HEK293T (cell line): ENCODE data around the gene ARMH4.

ENCODE experiments used
- CTCF ChIA-PET: fragments of 350-600 bp; formaldehyde crosslinking; extraction: SDS; loops from one replicate; lab custom pipeline; 2021; ENCODE audit warnings: antibody characterized with exemption, inconsistent platforms; lab: Yijun Ruan, JAX
- POLR2A ChIA-PET: fragments of 350-600 bp; formaldehyde crosslinking; extraction: SDS; loops from one replicate; lab custom pipeline; 2020; ENCODE audit warnings: antibody characterized with exemption, inconsistent platforms; lab: Yijun Ruan, JAX
- DNase-seq: peaks from one replicate; pipeline ENCODE4 v3.0.0; 2012; ENCODE audit warnings: mixed read lengths; ENCODE audit errors: extremely low spot score
- ARNT ChIP-seq: fragments of 450-650 bp; IDR thresholded peaks from 2 replicates; pipeline ENCODE4 v1.6.1; 2017; ENCODE audit warnings: mild to moderate bottlenecking
- BHLHE40 ChIP-seq: fragments of 450-650 bp; IDR thresholded peaks from 2 replicates; pipeline ENCODE4 v1.6.1; 2016; ENCODE audit warnings: mild to moderate bottlenecking, moderate library complexity, borderline replicate concordance
- CTBP1 ChIP-seq: fragments of 450-650 bp; IDR thresholded peaks from 2 replicates; pipeline ENCODE4 v1.6.1; 2016; ENCODE audit warnings: borderline replicate concordance
- ELF4 ChIP-seq: fragments of 450-650 bp; IDR thresholded peaks from 2 replicates; pipeline ENCODE4 v1.6.1; 2017; ENCODE audit warnings: antibody characterized with exemption
- FOXA1 ChIP-seq: fragments of 450-650 bp; IDR thresholded peaks from 2 replicates; pipeline ENCODE4 v1.6.1; 2016; ENCODE audit warnings: mild to moderate bottlenecking
- FOXK2 ChIP-seq: fragments of 450-650 bp; IDR thresholded peaks from 2 replicates; pipeline ENCODE4 v1.6.1; 2016; ENCODE audit warnings: mild to moderate bottlenecking
- FOXM1 ChIP-seq: fragments of 450-650 bp; IDR thresholded peaks from 2 replicates; pipeline ENCODE4 v1.6.1; 2017; ENCODE audit warnings: mild to moderate bottlenecking, borderline replicate concordance
- HDGF ChIP-seq: fragments of 450-650 bp; IDR thresholded peaks from 2 replicates; pipeline ENCODE4 v1.6.1; 2017; ENCODE audit warnings: antibody characterized with exemption, borderline replicate concordance
- L3MBTL2 ChIP-seq: fragments of 450-650 bp; conservative IDR thresholded peaks from 2 replicates; pipeline ENCODE4 v1.6.1; 2016; ENCODE audit warnings: mild to moderate bottlenecking
- LEF1 ChIP-seq: fragments of 450-650 bp; IDR thresholded peaks from 2 replicates; pipeline ENCODE4 v1.6.1; 2017; ENCODE audit warnings: mild to moderate bottlenecking, borderline replicate concordance
- NFRKB ChIP-seq: fragments of 450-650 bp; IDR thresholded peaks from 2 replicates; pipeline ENCODE4 v1.6.1; 2016; ENCODE audit warnings: mild to moderate bottlenecking, moderate library complexity
- SP1 ChIP-seq: fragments of 450-650 bp; IDR thresholded peaks from 2 replicates; pipeline ENCODE4 v1.6.1; 2017
- SUZ12 ChIP-seq: fragments of 450-650 bp; IDR thresholded peaks from 2 replicates; pipeline ENCODE4 v1.6.1; 2016; ENCODE audit warnings: mild to moderate bottlenecking
- TARDBP ChIP-seq: fragments of 450-650 bp; IDR thresholded peaks from 2 replicates; pipeline ENCODE4 v1.6.1; 2016
- ZNF384 ChIP-seq: fragments of 450-650 bp; IDR thresholded peaks from 2 replicates; pipeline ENCODE4 v1.6.1; 2016
- TF ChIP-seq, protein P1 (sequence below): fragments of 450-650 bp; IDR thresholded peaks from 2 replicates; pipeline ENCODE4 v1.6.1; 2016

The ARMH4 gene

GRCh38 chr14:58166005-58166983 lies 14.3 kb upstream of the ARMH4 start:
- POLR2A ChIA-PET, result no interaction called here
- CTCF ChIA-PET, result interaction anchor here (0.5 to 1.0 kb wide), 2 partner anchors 21 to 58 kb away, joined by 4 read pairs; no protein-coding TSS in a partner anchor
- no peak for TF ChIP-seq ARNT
- peak; percentile 74 for DNase-seq

- no peak for TF ChIP-seq FOXA1
- TF ChIP-seq BHLHE40, result no peak
These were observed 8.5 kb upstream of the ARMH4 start for GRCh38 chr14:58160561-58160960.

DNA sequence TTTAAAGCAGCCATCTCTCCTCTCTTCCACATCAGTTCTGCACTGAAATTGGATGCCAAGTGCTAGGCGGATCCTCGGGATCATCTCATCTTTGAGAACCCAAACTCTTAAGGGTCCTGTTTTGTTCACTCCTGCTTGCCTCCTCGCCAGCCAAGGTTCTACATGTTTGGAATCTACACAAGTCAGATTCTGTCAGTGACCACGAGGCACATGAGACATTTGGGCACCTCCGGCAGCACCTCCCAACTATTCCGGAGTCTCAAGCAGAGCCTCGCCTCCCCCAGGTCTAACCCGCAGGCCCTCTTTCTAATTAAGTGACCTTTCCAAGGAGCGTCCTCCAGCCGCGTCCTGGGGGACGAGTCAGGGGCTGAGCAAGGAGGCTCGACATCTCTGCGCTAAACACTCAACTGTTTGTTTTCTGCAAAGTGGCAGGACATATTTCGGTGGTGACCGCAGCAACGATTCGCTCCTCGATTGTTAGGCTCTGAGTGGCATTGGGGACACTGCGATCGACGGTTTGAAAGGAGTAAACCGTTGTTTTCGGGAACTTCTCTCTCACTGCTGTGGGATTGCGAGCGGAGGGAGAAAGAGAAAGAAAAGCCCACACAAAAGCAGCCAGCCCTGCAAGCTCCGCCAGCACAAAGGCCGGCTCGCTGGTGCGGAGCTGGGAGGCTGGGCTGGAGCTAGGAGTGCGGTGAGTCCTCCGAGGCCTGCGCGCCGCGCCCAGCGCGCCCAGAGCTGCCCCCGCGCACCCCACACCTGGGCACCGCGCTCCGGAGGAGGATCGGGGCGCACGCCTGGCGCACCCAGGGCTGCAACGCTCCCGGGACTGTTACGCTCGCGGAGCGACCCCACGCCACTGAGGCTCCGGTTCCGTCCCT lies 640 bp downstream of the ARMH4 start:
- CTCF ChIA-PET, result interaction anchor here (0.6 kb wide), 1 partner anchor 17 kb away, joined by 4 read pairs; no protein-coding TSS in a partner anchor
- POLR2A ChIA-PET, result interaction anchor here (1.2 kb wide), 1 partner anchor 48 kb away, joined by 3 read pairs; no protein-coding TSS in a partner anchor
- TF ChIP-seq L3MBTL2 (0 out of 2 replicates have a peak, but pooled peaks have one; percentile 18), FOXA1 (no peak)
- DNase-seq, result peak; percentile 29

More at GRCh38 chr14:58160561-58160960, 8.5 kb upstream of the ARMH4 start:
- ChIA-PET POLR2A (no interaction called here), CTCF (no interaction called here)
- no peak for DNase-seq

DNA sequence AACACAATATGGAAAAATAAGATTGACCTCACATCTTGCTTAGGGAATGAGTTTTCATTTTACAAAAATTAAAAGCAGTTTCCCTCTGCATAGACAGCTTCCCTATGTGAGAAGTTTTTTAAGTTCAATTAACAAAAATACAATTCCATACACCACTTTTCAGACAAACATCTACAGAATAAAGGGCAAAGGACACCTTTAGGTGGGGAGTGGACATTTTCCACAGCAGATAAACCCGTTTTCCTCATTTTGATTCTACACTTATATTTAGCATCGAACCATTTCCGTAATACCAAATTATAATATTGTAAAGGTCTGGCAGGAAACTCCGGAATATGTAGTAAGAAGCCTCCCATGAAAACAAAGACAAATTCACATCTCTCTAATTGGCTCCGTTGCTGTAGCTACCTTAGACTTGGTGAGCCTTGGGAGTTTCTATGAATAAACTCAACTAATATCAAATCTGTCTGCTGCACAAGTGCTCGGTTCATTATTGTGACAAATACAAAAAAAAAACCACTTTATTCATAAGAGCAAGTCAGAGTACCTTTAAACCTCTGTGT lies 1.7 kb downstream of the ARMH4 start:
- DNase-seq, result no peak
- ChIA-PET CTCF (interaction anchor here (0.6 kb wide), 1 partner anchor 18 kb away, joined by 4 read pairs; no protein-coding TSS in a partner anchor), POLR2A (no interaction called here)
- TF ChIP-seq TARDBP (no peak), ZNF384 (no peak), SUZ12 (no peak), LEF1 (no peak), BHLHE40 (no peak), FOXM1 (no peak)

- POLR2A ChIA-PET, result no interaction called here
These were observed 2.8 kb downstream of the ARMH4 start for GRCh38 chr14:58149196-58149595.

DNA sequence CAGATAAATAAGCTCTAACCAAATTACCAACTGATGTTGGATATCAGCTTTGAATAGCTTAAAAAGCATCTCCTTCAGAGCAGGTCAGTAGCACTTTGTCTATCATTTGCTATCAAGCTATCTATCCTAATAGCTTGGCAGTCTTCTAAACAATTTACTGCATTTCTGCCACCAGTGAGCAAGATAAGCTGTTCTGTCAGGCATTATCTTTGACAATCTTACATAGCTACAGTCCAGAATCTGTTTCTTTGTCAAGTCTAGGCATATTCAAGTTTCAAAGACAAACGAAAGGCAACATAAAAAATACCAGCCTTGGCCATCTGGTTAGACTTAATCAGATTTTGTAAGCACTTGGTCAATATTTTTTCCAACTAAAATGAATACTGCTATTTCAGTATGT lies 5.6 kb downstream of the ARMH4 start:
- POLR2A ChIA-PET, result interaction anchor here (1.6 kb wide), 1 partner anchor 152 kb away, joined by 3 read pairs; the partner anchor contains the start of gene ARID4A
- CTCF ChIA-PET, result interaction anchor here (0.9 kb wide), 1 partner anchor 20 kb away, joined by 3 read pairs; no protein-coding TSS in a partner anchor
- DNase-seq, result no peak
- no peak for TF ChIP-seq SP1
- no peak for TF ChIP-seq SUZ12
- TF ChIP-seq TARDBP, result no peak
- TF ChIP-seq HDGF, result no peak
- no peak for TF ChIP-seq CTBP1
- no peak for TF ChIP-seq FOXA1
- no peak for TF ChIP-seq FOXK2
- no peak for TF ChIP-seq LEF1
- TF ChIP-seq NFRKB, result no peak
- no peak for TF ChIP-seq L3MBTL2
- no peak for TF ChIP-seq ELF4

More at GRCh38 chr14:58149196-58149595, 2.8 kb downstream of the ARMH4 start:
- DNase-seq, result no peak
- CTCF ChIA-PET, result no interaction called here
- no peak for TF ChIP-seq FOXA1
- no peak for TF ChIP-seq CTBP1
- TF ChIP-seq ZNF384, result no peak
- no peak for TF ChIP-seq NFRKB
- TF ChIP-seq HDGF, result no peak
- no peak for TF ChIP-seq ARNT
- no peak for TF ChIP-seq TARDBP
- TF ChIP-seq SP1, result no peak
- TF ChIP-seq LEF1, result no peak
- no peak for TF ChIP-seq FOXM1
- TF ChIP-seq FOXK2, result no peak
- TF ChIP-seq SUZ12, result no peak
- TF ChIP-seq ELF4, result no peak
- TF ChIP-seq, protein P1, sequence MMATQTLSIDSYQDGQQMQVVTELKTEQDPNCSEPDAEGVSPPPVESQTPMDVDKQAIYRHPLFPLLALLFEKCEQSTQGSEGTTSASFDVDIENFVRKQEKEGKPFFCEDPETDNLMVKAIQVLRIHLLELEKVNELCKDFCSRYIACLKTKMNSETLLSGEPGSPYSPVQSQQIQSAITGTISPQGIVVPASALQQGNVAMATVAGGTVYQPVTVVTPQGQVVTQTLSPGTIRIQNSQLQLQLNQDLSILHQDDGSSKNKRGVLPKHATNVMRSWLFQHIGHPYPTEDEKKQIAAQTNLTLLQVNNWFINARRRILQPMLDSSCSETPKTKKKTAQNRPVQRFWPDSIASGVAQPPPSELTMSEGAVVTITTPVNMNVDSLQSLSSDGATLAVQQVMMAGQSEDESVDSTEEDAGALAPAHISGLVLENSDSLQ, result no peak
- TF ChIP-seq BHLHE40, result no peak
- TF ChIP-seq L3MBTL2, result no peak

GRCh38 chr14:58145936-58146335 lies 6.1 kb downstream of the ARMH4 start:
- POLR2A ChIA-PET, result no interaction called here
- DNase-seq, result no peak
- TF ChIP-seq TARDBP, result no peak
- TF ChIP-seq, protein P1, result no peak
- no peak for TF ChIP-seq SUZ12
- TF ChIP-seq ELF4, result no peak
- no peak for TF ChIP-seq FOXM1
- TF ChIP-seq FOXA1, result no peak
- TF ChIP-seq L3MBTL2, result no peak
- TF ChIP-seq NFRKB, result no peak
- no peak for TF ChIP-seq ARNT
- TF ChIP-seq CTBP1, result no peak
- TF ChIP-seq BHLHE40, result no peak
- TF ChIP-seq SP1, result no peak
- no peak for TF ChIP-seq LEF1
- TF ChIP-seq HDGF, result no peak
- no peak for TF ChIP-seq FOXK2
- CTCF ChIA-PET, result interaction anchor here (0.9 kb wide), 1 partner anchor 20 kb away, joined by 3 read pairs; no protein-coding TSS in a partner anchor
